Effector memory CD8-positive, alpha-beta T cell (primary cell): ENCODE data around the gene TMEM229A.

Source experiments
- ATAC-seq: fragments of 150-1000 bp; cut with Tn5 transposase; replicated peaks from 2 replicates; pipeline ENCODE4 v1.10.0; 2021; ENCODE audit warnings: mild to moderate bottlenecking, moderate library complexity
- DNase-seq, 3 experiments: peaks; one replicate each; pipeline ENCODE4 v3.0.0; 2021
- H3K27ac Mint-ChIP-seq, 2 donors: one replicate each; pipeline ENCODE4 v1.8.0; 2022; ENCODE audit warnings: mild to moderate bottlenecking in 2 of 2, mixed read lengths in 2 of 2, moderate library complexity in 2 of 2
- H3K27me3 Mint-ChIP-seq, 2 donors: one replicate each; pipeline ENCODE4 v1.8.0; 2022; ENCODE audit warnings: mixed read lengths in 2 of 2
- H3K36me3 Mint-ChIP-seq: one replicate; pipeline ENCODE4 v1.8.0; 2022; ENCODE audit warnings: mild to moderate bottlenecking, moderate library complexity, mixed read lengths; ENCODE audit not compliant: insufficient read depth
- H3K4me1 Mint-ChIP-seq, 2 donors: one replicate each; pipeline ENCODE4 v1.8.0; 2022; ENCODE audit warnings: low read depth in 2 of 2, mixed read lengths in 2 of 2
- H3K4me3 Mint-ChIP-seq, 2 donors: one replicate each; pipeline ENCODE4 v1.8.0; 2022; ENCODE audit warnings: mild to moderate bottlenecking in 2 of 2, mixed read lengths in 2 of 2, moderate library complexity in 2 of 2
- H3K9me3 Mint-ChIP-seq, 2 donors: one replicate each; pipeline ENCODE4 v1.8.0; 2022; ENCODE audit warnings: mixed read lengths in 2 of 2

Gene TMEM229A

DNA sequence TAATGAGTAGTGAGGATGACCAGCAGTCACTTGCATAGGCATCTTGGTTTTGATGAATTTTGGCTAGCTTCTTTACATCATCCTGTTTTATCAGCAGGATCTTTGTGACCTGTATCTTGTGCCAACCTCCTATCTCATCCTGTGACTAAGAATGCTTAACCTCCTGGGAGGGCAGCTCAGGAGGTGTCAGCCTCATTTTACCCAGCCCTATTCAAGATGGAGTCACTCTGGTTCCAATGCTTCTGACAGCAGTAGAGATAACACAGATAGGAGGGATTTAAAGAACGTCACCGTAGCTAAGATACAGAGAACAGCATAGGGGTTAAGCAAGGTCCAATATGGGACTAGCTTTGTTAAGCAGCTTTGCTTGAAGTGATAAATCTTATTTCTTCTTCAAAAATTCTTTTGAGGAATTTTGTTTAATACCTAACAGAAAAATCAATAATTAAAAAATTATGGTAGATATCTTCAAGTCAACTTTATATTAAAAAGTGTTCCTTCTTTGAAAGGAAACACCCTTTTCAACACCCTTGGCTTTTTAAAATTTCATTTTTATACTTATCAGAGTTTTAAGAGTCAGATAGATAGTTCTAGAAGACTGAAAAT, 39.9 kb downstream of the TMEM229A start:
- Mint-ChIP-seq H3K4me1 (no peaks in the 10 kb centered on the region), H3K36me3 (no peaks in the 10 kb centered on the region), H3K4me3 (no peak overlapping the region), H3K27me3 (no peaks in the 10 kb centered on the region), H3K9me3 (peaks cover 4 to 6% of the 10 kb centered on the region in 2 donors), H3K27ac (no peak overlapping the region)
- DNase-seq: no peak
- ATAC-seq: no peak

DNA sequence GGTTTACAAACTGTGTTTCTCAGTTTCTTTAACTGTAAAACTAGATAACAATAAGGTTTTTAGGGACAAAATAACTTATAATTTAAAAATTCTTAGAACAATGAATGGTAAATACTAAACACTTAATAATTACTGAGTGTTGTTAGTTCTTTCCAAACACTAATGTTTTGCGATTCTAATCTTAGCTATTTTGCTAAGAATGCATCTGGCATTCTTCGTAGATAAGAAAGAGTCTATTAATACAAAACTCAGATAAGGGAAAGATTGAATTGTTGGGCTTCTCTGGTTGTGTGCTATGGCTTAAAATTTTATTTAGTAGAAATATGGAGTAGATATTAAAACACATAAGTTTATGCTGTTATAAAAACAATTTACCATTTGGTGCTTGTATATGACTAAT, 45.4 kb downstream of the TMEM229A start:
- ATAC-seq: no peak
- Mint-ChIP-seq H3K4me3 (no peak overlapping the region), H3K36me3 (no peaks in the 10 kb centered on the region), H3K27me3 (no peaks in the 10 kb centered on the region), H3K27ac (no peak overlapping the region), H3K4me1 (no peaks in the 10 kb centered on the region), H3K9me3 (peaks cover 0 to 3% of the 10 kb centered on the region in 2 donors)
- no peak for DNase-seq
